Parathyroid adenoma (tissue), 2 donors: ENCODE data around the gene AP3D1.

Experiments
- H2AFZ ChIP-seq: fragments of 300-600 bp; sonication (generic); one replicate; pipeline ENCODE4 v1.7.0; 2017; ENCODE audit warnings: antibody characterized with exemption, mild to moderate bottlenecking
- H3K27ac ChIP-seq: fragments of 300-600 bp; sonication (generic); one replicate; pipeline ENCODE4 v1.7.0; 2017
- H3K27me3 ChIP-seq: fragments of 300-600 bp; sonication (generic); one replicate; pipeline ENCODE4 v1.7.0; 2017; ENCODE audit warnings: low read length; ENCODE audit not compliant: control insufficient read depth, insufficient read depth
- H3K36me3 ChIP-seq: fragments of 300-600 bp; sonication (generic); one replicate; pipeline ENCODE4 v1.7.0; 2017; ENCODE audit warnings: low read length; ENCODE audit not compliant: control insufficient read depth, insufficient read depth
- H3K4me1 ChIP-seq: fragments of 300-600 bp; sonication (generic); one replicate; pipeline ENCODE4 v1.7.0; 2017; ENCODE audit warnings: control low read depth
- H3K4me2 ChIP-seq: fragments of 300-600 bp; sonication (generic); one replicate; pipeline ENCODE4 v1.7.0; 2017; ENCODE audit warnings: low read length
- H3K4me3 ChIP-seq: fragments of 300-600 bp; sonication (generic); one replicate; pipeline ENCODE4 v1.7.0; 2017; ENCODE audit warnings: low read depth, low read length
- H3K79me2 ChIP-seq: fragments of 300-600 bp; sonication (generic); one replicate; pipeline ENCODE4 v1.7.0; 2017; ENCODE audit warnings: control low read depth
- H3K9ac ChIP-seq: fragments of 300-600 bp; sonication (generic); one replicate; pipeline ENCODE4 v1.7.0; 2017; ENCODE audit warnings: mild to moderate bottlenecking
- H3K9me3 ChIP-seq: fragments of 300-600 bp; sonication (generic); one replicate; pipeline ENCODE4 v1.7.0; 2017; ENCODE audit warnings: low read length; ENCODE audit not compliant: control insufficient read depth
- TF ChIP-seq, protein P1 (sequence below): fragments of 300-600 bp; sonication (generic); IDR thresholded peaks from one replicate; pipeline ENCODE4 v1.7.0; 2017; ENCODE audit warnings: antibody characterized with exemption, mild to moderate bottlenecking
- donor health status: primary hyperparathyroidism.

AP3D1 gene

DNA sequence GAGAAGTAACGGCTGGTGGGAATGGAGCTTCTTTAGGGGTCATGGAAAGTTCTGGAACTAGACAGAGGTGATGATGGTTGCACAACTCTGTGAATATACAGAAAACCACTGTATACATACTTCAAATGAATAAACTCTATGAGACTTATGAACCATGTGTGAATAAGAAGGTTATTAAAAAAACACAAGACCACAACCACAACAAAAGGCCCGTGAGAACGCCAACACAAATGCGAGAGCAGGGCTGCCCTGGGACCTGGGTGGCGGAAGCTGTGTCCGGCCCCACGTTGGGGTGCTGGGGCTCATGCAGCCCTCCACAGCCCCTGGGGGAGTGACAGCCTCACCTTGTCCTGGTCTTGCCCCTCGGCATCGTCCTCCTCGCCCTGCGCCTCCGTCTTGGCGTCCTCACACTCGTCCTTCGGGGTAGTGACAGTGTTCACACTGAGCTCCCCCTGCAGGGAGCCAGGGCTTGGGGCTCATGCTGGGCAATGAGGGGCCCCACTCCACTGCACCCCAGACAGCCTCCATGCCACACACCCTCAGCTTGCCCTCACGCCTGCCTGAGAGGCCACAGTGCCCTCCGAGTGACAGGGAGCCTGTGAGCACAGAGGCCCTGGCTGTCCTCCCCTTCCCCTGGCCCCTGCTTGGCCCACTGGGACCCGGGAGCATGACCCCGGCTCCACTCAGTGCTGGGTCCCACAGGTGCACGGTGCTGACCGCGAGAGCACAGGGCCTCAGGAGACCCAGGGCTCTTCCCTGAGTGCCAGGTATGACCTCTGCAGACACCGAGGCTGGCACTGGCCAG is 38.6 kb downstream of the AP3D1 start:
- Histone ChIP-seq H3K4me2 (no peak overlapping the region), H2AFZ (no peak overlapping the region), H3K36me3 (no peaks in the 10 kb centered on the region), H3K27me3 (no peaks in the 10 kb centered on the region), H3K9ac (no peak overlapping the region), H3K9me3 (no peaks in the 10 kb centered on the region), H3K4me3 (no peak overlapping the region), H3K4me1 (no peaks in the 10 kb centered on the region), H3K27ac (no peak overlapping the region), H3K79me2 (peaks cover 14% of the 10 kb centered on the region)
- TF ChIP-seq, protein P1, sequence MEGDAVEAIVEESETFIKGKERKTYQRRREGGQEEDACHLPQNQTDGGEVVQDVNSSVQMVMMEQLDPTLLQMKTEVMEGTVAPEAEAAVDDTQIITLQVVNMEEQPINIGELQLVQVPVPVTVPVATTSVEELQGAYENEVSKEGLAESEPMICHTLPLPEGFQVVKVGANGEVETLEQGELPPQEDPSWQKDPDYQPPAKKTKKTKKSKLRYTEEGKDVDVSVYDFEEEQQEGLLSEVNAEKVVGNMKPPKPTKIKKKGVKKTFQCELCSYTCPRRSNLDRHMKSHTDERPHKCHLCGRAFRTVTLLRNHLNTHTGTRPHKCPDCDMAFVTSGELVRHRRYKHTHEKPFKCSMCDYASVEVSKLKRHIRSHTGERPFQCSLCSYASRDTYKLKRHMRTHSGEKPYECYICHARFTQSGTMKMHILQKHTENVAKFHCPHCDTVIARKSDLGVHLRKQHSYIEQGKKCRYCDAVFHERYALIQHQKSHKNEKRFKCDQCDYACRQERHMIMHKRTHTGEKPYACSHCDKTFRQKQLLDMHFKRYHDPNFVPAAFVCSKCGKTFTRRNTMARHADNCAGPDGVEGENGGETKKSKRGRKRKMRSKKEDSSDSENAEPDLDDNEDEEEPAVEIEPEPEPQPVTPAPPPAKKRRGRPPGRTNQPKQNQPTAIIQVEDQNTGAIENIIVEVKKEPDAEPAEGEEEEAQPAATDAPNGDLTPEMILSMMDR: no peak

DNA sequence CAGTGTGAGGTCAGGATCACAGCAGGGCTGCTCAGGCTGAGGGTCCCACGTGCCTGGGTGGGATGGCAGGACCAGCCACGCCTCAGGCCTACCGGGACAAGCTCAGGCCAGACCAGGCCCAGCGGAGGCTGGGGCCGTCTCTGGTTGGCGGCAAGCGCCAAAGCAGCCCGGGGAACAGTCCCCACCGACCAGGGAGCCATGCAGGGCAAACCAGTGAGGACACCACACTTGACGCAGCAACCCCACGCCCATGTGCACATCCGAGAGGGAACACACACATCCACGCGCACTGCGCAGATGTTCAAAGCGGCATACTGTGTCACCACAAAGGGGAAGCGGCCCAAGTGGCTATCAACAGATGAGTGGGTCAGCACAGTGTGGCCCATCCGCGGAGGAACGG is 39.5 kb downstream of the AP3D1 start:
- Histone ChIP-seq H3K9ac (no peak overlapping the region), H3K79me2 (peaks cover 8% of the 10 kb centered on the region), H3K4me3 (no peak overlapping the region), H3K4me1 (no peaks in the 10 kb centered on the region), H2AFZ (no peak overlapping the region), H3K9me3 (no peaks in the 10 kb centered on the region), H3K27me3 (no peaks in the 10 kb centered on the region), H3K27ac (no peak overlapping the region), H3K36me3 (no peaks in the 10 kb centered on the region), H3K4me2 (no peak overlapping the region)
- TF ChIP-seq, protein P1: no peak

- H3K4me2 ChIP-seq: no peak overlapping the region
- H3K9me3 ChIP-seq: no peaks in the 10 kb centered on the region
- no peak overlapping the region for H3K27ac ChIP-seq
- no peak overlapping the region for H2AFZ ChIP-seq
- H3K36me3 ChIP-seq: no peaks in the 10 kb centered on the region
- no peaks in the 10 kb centered on the region for H3K27me3 ChIP-seq
- H3K9ac ChIP-seq: no peak overlapping the region
- H3K4me3 ChIP-seq: no peak overlapping the region
- TF ChIP-seq, protein P1: no peak
- no peaks in the 10 kb centered on the region for H3K4me1 ChIP-seq
- peaks cover 11% of the 10 kb centered on the region for H3K79me2 ChIP-seq
Observed at GRCh38 chr19:2111425-2111824, 39.9 kb downstream of the AP3D1 start.

DNA sequence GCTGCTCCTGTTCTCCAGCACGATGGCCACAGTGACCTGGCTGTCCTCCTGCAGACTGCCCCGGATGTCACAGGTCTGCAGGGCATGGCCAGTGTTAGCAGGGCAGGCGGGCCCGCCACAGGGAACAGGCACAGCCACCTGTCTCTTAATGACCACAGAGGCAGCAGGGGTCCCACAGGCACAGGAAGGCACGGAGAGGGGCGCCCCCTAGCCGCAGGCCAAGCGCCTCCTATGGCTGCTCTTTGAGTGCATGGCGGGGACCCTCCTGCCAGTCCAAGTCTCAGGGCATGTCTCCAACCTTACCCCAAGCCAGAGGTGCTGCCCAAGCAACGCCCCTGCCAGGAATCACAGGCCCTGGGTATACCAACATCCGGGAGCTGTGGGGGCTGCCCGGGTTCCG is 40.5 kb downstream of the AP3D1 start:
- Histone ChIP-seq H3K79me2 (peaks cover 11% of the 10 kb centered on the region), H3K4me1 (no peaks in the 10 kb centered on the region), H3K9me3 (no peaks in the 10 kb centered on the region), H3K4me3 (no peak overlapping the region), H3K27me3 (no peaks in the 10 kb centered on the region), H3K4me2 (no peak overlapping the region), H2AFZ (no peak overlapping the region), H3K9ac (no peak overlapping the region), H3K27ac (no peak overlapping the region), H3K36me3 (no peaks in the 10 kb centered on the region)
- TF ChIP-seq, protein P1: no peak
